Muscle layer of colon (tissue), 2 donors: Measurements from ENCODE around the gene POLR1G.
A peak's percentile ranks its signal among the peaks of the same experiment; 100 is the strongest.

Experiments used
- H3K27ac ChIP-seq: one replicate; pipeline ENCODE4 v1.7.0; 2013; ENCODE audit warnings: low read depth, mild to moderate bottlenecking, low read length, moderate library complexity
- H3K27me3 ChIP-seq, 2 donors: one replicate each; pipeline ENCODE4 v1.7.0; 2013; ENCODE audit warnings: low read length in 2 of 2, mild to moderate bottlenecking in 2 of 2; ENCODE audit not compliant: insufficient read depth in 2 of 2, control insufficient read depth in 1 of 2
- H3K36me3 ChIP-seq: one replicate; pipeline ENCODE4 v1.7.0; 2013; ENCODE audit warnings: mild to moderate bottlenecking, low read length; ENCODE audit not compliant: insufficient read depth
- H3K4me1 ChIP-seq: one replicate; pipeline ENCODE4 v1.7.0; 2013; ENCODE audit warnings: mild to moderate bottlenecking, low read length; ENCODE audit not compliant: insufficient read depth
- H3K4me3 ChIP-seq, 2 donors: one replicate each; pipeline ENCODE4 v1.7.0; 2013; ENCODE audit warnings: low read length in 2 of 2, low read depth in 1 of 2, mild to moderate bottlenecking in 1 of 2, moderate library complexity in 1 of 2
- H3K9ac ChIP-seq: one replicate; pipeline ENCODE4 v1.7.0; 2013; ENCODE audit warnings: low read length
- H3K9me3 ChIP-seq: one replicate; pipeline ENCODE4 v1.7.0; 2013; ENCODE audit warnings: mild to moderate bottlenecking, low read length
- donor health status: abdominal sarcoma.
- donor health status: Adenocarcinoma of cecum.

The POLR1G gene

GRCh38 chr19:45455707-45456499, 49.5 kb downstream of the POLR1G start:
- peak overlapping the region; percentile 61 for H3K27ac ChIP-seq
- H3K9me3 ChIP-seq, result no peaks in the 10 kb centered on the region
- H3K27me3 ChIP-seq, result no peaks in the 10 kb centered on the region
- peaks cover 18% of the 10 kb centered on the region for H3K4me1 ChIP-seq
- peak overlapping the region; percentile 27 for H3K9ac ChIP-seq
- H3K36me3 ChIP-seq, result no peaks in the 10 kb centered on the region
- no peak overlapping the region for H3K4me3 ChIP-seq

- H3K4me3 ChIP-seq, result no peak overlapping the region
Measured at GRCh38 chr19:45456500-45456815, 50.0 kb downstream of the POLR1G start.

GRCh38 chr19:45457776-45458175, 51.3 kb downstream of the POLR1G start:
- no peaks in the 10 kb centered on the region for H3K36me3 ChIP-seq
- H3K27me3 ChIP-seq, result no peaks in the 10 kb centered on the region
- no peak overlapping the region for H3K4me3 ChIP-seq
- no peak overlapping the region for H3K9ac ChIP-seq
- H3K9me3 ChIP-seq, result no peaks in the 10 kb centered on the region
- H3K27ac ChIP-seq, result no peak overlapping the region
- peaks cover 18% of the 10 kb centered on the region for H3K4me1 ChIP-seq

More at GRCh38 chr19:45456500-45456815, 50.0 kb downstream of the POLR1G start:
- H3K27ac ChIP-seq, result no peak overlapping the region
- no peaks in the 10 kb centered on the region for H3K36me3 ChIP-seq
- no peaks in the 10 kb centered on the region for H3K9me3 ChIP-seq
- peak overlapping the region; percentile 27 for H3K9ac ChIP-seq
- peaks cover 18% of the 10 kb centered on the region for H3K4me1 ChIP-seq
- no peaks in the 10 kb centered on the region for H3K27me3 ChIP-seq
